ENCODE measurements around the gene PRSS27.

Gene PRSS27

GRCh38 chr16:2719328-2720063 lies 528 bp downstream of the PRSS27 start:
- TF ChIP-seq CTCF (IDR thresholded peaks at IDR 0.05; ENCODE audit: low read depth, low read length) = no peak
- TF ChIP-seq MAX (IDR thresholded peaks at IDR 0.05; ENCODE audit: low read depth, low read length) = no peak
- no peak for TF ChIP-seq POLR2A (IDR thresholded peaks at IDR 0.05; ENCODE audit: extremely low read depth, insufficient read length)
- TF ChIP-seq MYC (IDR thresholded peaks at IDR 0.05; ENCODE audit: low read depth, low read length) = no peak
- no peak for DNase-seq (ENCODE audit: low read depth)
- no peak overlapping the region for H3K4me3 ChIP-seq (ENCODE audit: low read depth, low read length)

GRCh38 chr16:2717383-2718263 lies 2.4 kb downstream of the PRSS27 start:
- no peak overlapping the region for H3K4me3 ChIP-seq (ENCODE audit: low read depth, low read length)
- no peak for DNase-seq (ENCODE audit: low read depth)
- TF ChIP-seq POLR2A (IDR thresholded peaks at IDR 0.05; ENCODE audit: extremely low read depth, insufficient read length) (no peak), CTCF (IDR thresholded peaks at IDR 0.05; ENCODE audit: low read depth, low read length) (no peak), MAX (IDR thresholded peaks at IDR 0.05; ENCODE audit: low read depth, low read length) (no peak), MYC (IDR thresholded peaks at IDR 0.05; ENCODE audit: low read depth, low read length) (no peak)

GRCh38 chr16:2716948-2717347 lies 3.1 kb downstream of the PRSS27 start:
- no peak for TF ChIP-seq POLR2A (IDR thresholded peaks at IDR 0.05; ENCODE audit: extremely low read depth, insufficient read length)
- TF ChIP-seq MYC (IDR thresholded peaks at IDR 0.05; ENCODE audit: low read depth, low read length) = no peak
- no peak for TF ChIP-seq CTCF (IDR thresholded peaks at IDR 0.05; ENCODE audit: low read depth, low read length)
- DNase-seq (ENCODE audit: low read depth) = no peak
- no peak overlapping the region for H3K4me3 ChIP-seq (ENCODE audit: low read depth, low read length)

DNA sequence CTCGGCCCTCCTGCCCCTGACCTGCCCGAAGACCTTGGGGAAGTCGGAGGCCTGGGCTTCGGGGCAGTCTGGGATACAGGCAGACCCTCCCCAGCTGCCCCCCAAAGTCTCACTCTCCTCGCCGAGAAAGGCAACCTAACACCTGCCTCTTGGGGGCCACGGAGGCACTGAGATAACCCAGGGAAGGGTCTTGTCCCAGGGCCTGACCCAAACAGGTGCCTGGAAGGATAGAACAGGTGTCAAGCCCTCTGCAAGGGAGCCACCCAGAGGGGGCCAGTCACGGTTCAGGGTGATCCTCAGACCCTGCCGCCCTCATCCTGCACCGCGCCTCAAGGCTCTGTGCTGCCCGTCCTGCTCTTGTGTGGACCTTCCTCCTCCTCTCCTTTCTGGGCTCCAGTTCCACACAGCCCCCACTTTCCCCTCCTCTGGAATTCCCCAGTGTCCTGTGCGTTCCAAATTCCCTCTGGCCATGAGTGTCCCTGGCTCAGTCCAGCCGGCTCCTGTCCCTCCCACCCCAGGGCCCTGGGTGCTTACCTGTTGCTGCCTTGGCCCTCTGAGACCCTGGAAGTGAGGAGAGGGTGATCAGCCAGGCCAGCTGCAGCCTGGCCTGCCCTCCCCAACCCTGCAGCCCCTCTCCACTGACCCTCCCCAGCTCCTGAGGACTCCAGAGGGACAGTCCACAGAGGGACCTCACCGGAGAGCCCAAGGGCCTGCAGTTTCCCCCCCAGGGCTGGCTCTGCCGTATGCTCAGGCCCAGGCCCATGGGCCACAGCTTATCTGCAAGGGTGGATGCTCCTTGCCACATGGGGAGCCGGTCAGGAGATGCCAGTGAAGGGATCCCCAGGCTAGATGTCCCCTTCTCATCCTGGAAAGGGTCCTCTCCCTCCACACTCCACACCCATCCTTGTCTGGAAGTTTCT lies 3.8 kb downstream of the PRSS27 start:
- TF ChIP-seq MAX (IDR thresholded peaks at IDR 0.05; ENCODE audit: low read depth, low read length) (no peak), MYC (IDR thresholded peaks at IDR 0.05; ENCODE audit: low read depth, low read length) (no peak)
- H3K4me3 ChIP-seq (ENCODE audit: low read depth, low read length) = no peak overlapping the region
- no peak for DNase-seq (ENCODE audit: low read depth)

DNA sequence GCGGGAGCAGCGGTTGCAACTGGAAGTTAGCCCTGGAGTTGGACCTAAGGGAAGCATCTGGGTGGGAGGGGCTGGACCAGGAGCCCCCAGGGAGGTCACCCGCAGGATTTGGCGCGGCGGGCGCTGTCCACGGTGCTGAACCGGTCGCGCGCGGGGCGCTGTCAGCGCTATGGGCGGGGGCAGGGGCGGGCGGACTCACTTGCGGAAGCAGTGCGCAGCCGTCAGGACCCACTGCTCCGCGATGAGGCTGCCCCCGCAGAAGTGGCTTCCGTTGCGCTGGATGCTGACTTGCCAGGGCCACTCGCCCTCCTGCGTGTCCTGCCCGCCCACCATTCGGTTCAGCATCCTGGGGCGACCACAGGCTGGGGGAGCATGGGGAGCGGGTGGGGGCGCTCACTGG lies 4.5 kb downstream of the PRSS27 start:
- H3K4me3 ChIP-seq (ENCODE audit: low read depth, low read length) = no peak overlapping the region
- peak; percentile 78 for DNase-seq (ENCODE audit: low read depth)
- peak; percentile 37; the same call in 1 of the 2 replicates for TF ChIP-seq MAX (IDR thresholded peaks at IDR 0.05; ENCODE audit: low read depth, low read length)
- no peak for TF ChIP-seq POLR2A (IDR thresholded peaks at IDR 0.05; ENCODE audit: extremely low read depth, insufficient read length)

GRCh38 chr16:2715064-2715463 lies 5.0 kb downstream of the PRSS27 start:
- TF ChIP-seq POLR2A (IDR thresholded peaks at IDR 0.05; ENCODE audit: extremely low read depth, insufficient read length) (no peak), MYC (IDR thresholded peaks at IDR 0.05; ENCODE audit: low read depth, low read length) (no peak), CTCF (IDR thresholded peaks at IDR 0.05; ENCODE audit: low read depth, low read length) (no peak)
- no peak overlapping the region for H3K4me3 ChIP-seq (ENCODE audit: low read depth, low read length)
- DNase-seq (ENCODE audit: low read depth) = no peak

All from NB4 (cell line).